ENCODE results near the gene NAT8.
"Not testable (repeated sequence)": the region's sequence is repeated elsewhere in the genome, so short reads cannot be mapped to it uniquely, and the experiment has no call there.

Gene NAT8, protein sequence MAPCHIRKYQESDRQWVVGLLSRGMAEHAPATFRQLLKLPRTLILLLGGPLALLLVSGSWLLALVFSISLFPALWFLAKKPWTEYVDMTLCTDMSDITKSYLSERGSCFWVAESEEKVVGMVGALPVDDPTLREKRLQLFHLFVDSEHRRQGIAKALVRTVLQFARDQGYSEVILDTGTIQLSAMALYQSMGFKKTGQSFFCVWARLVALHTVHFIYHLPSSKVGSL

GRCh38 chr2:73642338-73643018, at the start of gene NAT8:
TSS of gene NAT8 (minus strand) at chr2:73642422. CDS start at chr2:73641628, 794 bp downstream.
- DNase-seq (ENCODE audit: low read depth), result no peak

- not testable (repeated sequence) for DNase-seq (ENCODE audit: low read depth)
Observed at GRCh38 chr2:73690372-73691088, 48.3 kb upstream of the NAT8 start.

DNA sequence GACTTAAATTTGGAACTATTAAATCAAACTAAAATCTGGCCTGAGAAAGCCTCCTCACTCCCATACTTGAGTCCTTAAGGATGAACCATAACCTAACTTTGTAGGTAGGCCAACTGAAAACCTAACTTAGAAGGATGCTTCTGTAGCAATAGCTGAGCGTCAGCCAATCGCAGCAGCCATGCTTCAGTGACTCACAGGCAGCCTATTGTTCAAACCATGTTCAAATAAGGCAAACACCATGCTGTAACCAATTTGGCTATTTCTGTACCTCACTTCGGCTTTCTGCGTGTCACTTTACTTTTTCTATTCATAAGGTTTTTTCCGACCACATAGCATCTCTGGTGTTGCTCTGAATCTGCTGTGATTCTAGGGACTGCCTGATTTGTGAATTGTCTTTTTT, 46.3 kb upstream of the NAT8 start:
- not testable (repeated sequence) for DNase-seq (ENCODE audit: low read depth)

DNA sequence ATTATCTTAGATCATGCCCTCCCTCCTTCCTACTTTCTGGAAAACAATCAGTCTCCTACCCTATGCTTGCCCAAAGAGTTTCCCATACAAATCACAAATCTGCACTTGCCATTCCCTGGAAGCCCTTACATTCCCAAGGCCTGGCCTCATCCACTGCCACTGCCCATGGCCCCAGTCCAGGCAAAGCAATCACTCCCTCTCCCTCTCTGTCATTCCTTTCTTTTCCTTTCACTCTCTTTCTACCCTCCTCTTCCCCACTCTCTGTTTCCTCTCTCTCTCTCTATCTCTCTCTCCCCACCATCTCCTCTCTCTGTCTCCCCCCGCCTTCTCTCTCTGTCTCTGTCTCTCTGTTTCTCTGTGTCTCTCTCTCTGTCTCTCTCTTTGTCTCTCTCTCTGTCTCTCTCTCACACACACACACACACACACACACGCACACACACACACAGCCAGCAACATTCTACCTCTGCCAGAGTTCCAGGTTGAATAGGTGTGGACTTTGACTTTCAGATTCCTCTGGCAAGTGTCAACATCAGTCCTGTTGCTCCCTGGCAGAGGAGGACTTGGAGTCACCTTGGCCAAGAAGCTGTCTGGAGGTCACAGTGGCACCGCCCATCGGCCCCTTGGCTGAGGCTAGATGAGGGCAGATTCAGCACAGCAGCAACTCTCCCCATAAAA, 43.7 kb upstream of the NAT8 start:
- DNase-seq (ENCODE audit: low read depth), result no peak

GRCh38 chr2:73684905-73685304, 42.7 kb upstream of the NAT8 start:
- not testable (repeated sequence) for DNase-seq (ENCODE audit: low read depth)

- not testable (repeated sequence) for DNase-seq (ENCODE audit: low read depth)
Observed at GRCh38 chr2:73684325-73684724, 42.1 kb upstream of the NAT8 start.

DNA sequence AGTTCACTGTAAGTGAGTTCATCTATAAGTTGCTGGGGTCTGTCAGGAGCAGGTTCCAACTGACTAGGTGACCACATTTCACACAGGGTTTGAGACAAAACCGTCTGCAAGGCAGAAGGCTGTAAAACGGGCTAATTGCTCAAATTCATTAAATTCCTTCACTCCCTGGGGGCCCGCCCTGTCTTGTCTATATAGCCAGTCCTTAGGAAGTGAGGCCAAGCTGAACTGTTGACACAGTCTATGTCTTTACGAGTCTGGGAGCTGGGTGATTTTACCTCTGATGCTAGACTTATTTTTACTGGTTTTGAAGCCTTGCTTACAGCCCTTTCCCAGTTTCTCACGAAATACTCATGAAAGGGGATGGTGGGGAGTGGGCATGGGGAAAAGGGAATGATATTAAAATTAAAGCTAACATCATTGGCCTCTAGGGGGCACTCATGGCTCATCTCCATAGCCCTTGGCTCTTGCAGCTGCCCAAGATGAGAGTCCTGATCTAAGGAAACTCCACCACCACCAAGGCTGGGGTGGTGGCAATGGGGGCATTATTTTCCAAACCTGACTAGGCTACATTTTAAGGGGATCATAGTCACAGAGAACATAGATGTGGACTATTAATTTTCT, 37.8 kb upstream of the NAT8 start:
- not testable (repeated sequence) for DNase-seq (ENCODE audit: low read depth)

- not testable (repeated sequence) for DNase-seq (ENCODE audit: low read depth)
Observed at GRCh38 chr2:73679237-73679636, 37.0 kb upstream of the NAT8 start.

DNA sequence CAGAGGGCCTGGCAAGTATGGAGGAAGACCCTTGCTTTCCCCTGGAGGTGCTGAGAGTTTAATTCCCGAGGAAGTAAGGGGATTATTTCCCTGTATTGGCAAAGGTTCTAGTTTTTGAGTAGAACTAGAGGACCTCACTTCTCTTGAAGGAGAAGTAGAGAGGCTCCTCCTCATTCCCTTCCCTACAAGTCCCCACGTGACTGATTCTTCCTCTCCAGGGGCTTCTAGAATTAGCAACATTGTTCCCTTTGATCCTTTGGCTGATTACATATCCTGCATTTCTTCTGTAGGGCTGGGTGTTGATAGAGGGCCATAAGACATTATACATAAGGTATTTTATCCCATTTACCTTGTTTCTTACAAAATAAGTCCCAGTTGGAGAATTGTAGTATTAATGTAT, 35.8 kb upstream of the NAT8 start:
- DNase-seq (ENCODE audit: low read depth), result not testable (repeated sequence)

DNA sequence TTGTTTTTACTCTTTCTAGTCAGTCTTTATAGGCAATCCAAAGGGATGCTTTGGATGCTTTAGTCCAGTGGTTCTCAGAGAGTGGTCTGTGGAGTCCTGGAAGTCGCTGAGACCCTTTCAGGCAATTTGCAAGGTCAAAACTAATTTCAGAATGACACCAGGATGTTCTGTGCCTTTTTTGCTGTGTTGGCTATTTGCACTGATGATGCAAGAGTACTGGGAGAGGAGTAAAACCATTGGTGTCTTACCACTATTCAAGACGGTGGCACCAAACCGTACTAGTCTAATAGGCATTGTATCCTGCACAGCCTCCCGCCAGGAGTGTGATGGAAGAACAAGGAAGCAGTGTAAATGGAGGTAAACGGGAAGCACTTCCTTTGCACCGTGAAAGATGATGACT, 34.0 kb upstream of the NAT8 start:
- DNase-seq (ENCODE audit: low read depth), result not testable (repeated sequence)

DNA sequence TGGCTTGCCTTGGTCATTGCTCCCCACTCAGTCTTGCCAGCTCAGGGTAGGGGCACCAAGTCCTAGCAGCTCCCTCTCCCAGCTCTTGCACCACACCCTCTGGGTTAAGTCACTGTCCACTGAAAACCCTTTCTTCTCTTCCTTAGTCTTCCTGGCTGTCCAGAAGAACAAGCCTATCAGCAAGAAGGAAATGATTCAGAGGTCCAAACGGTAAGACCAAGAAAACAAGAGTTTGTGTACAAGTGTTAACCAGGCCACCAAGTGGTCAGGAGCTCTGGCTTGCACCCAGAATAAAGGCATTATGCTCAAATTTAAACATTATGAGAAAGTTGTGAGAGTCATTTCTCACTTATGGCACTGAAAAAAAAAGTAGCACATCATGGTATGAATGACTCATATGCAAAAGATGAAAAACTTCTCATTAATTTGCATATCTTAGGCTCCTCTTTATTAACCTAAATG, 32.5 kb upstream of the NAT8 start:
- not testable (repeated sequence) for DNase-seq (ENCODE audit: low read depth)

DNA sequence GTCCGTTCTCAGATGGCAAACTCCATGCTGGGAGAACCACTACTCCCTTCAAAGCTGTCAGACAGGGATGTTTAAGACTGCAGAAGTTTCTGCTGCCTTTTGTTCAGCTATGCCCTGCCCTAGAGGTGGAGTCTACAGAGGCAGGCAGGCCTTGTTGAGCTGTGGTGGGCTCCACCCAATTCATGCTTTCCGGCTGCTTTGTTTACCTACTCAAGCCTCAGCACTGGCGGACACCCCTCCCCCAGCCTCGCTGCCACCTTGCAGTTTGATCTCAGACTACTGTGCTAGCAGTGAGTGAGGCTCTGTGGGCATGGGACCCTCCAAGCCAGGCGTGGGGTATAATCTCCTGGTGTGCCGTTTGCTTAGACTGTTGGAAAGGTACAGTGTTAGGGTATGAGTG, 27.8 kb upstream of the NAT8 start:
- not testable (repeated sequence) for DNase-seq (ENCODE audit: low read depth)

- DNase-seq (ENCODE audit: low read depth), result not testable (repeated sequence)
Observed at GRCh38 chr2:73667239-73667638, 25.0 kb upstream of the NAT8 start.

GRCh38 chr2:73654175-73654574, 12.0 kb upstream of the NAT8 start:
- DNase-seq (ENCODE audit: low read depth), result no peak

GRCh38 chr2:73652348-73652747, 10.1 kb upstream of the NAT8 start:
- no peak for DNase-seq (ENCODE audit: low read depth)

DNA sequence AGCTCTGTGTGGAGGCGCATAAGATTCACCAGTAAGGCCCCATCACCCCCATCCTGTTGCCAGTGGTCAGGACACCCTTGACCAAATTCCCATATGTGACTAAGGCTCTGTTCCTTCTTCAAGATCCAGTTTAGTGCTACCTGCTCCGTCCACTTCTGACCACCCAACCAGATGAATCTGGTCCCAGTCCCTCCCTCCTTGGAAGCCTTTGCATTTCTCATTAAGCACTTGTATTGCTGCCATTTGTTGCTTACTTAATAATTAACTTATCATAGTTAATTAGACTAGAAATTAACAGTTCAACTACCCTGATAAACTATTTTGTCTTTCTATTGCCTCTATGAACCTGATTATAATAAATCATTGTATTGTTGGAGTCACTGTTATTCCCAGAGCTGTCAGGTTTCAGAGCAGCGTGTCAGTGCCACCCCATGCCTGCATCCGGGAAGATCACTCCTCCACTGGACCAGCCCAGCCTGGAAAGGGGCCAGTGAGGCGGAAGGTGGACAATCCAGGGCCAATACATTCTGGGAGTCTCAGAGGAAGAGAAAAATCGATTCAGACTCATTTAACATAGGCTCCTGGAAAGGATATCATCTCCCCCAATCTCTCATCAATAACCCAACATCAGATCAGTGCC, 9.5 kb upstream of the NAT8 start:
- DNase-seq (ENCODE audit: low read depth), result no peak

GRCh38 chr2:73647690-73648089, 5.5 kb upstream of the NAT8 start:
- DNase-seq (ENCODE audit: low read depth), result not testable (repeated sequence)

DNA sequence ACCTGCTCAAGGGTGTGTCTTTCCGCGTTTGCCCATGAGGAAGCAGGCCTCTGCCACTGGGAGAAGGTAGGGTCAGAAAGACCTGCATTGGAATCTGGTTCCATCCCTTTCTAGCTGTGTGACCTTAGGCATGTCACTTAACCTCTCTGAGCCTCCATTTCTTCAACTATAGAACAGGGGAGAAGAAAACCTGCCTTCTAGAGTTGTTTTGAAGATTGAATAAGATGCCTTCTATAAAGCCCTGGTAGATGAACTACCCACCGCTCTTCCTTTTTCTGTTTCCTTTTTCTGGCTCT, 507 bp downstream of the NAT8 start:
- DNase-seq (ENCODE audit: low read depth), result no peak

GRCh38 chr2:73640946-73641766, 1.1 kb downstream of the NAT8 start:
- no peak for DNase-seq (ENCODE audit: low read depth)

GRCh38 chr2:73640511-73640911, 1.7 kb downstream of the NAT8 start:
- no peak for DNase-seq (ENCODE audit: low read depth)

DNA sequence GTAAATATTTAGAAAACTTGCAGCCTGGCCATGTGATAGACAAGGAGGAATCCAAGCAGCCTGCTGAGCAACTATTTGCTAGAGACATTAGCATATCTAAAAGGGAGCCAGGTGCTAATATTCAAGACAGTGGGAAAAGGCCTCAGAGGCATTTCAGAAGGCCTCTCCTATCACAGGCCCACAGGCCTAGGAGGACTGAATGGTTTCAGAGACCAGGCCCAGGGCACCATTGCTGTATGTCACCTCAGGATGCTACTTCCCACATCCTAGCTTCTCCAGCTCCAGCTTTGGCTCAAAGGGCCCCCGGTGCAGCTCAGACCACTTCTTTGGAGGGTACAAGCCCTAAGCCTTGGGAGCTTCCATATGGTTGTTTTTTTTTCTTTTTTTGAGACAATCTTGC, 3.8 kb downstream of the NAT8 start:
- no peak for DNase-seq (ENCODE audit: low read depth)

Data from stimulated activated CD8-positive, alpha-beta memory T cell treated with anti-CD3 and anti-CD28 coated beads, Interleukin-12 subunit alpha, Interleukin-12 subunit beta, amount 100 ng/mL, for 4 hours (primary cell).